HG03159 (cell line): ENCODE measurements around the gene AGRN.
"Not testable (repeated sequence)": the region's sequence is repeated elsewhere in the genome, so short reads cannot be mapped to it uniquely, and the experiment has no call there.

Experiments
- ATAC-seq: cut with Tn5 transposase; IDR thresholded peaks from one replicate; pipeline ENCODE4 v1.9.1; 2021; ENCODE audit warnings: mild to moderate bottlenecking, moderate library complexity; ENCODE audit not compliant: unreplicated experiment

AGRN gene

DNA sequence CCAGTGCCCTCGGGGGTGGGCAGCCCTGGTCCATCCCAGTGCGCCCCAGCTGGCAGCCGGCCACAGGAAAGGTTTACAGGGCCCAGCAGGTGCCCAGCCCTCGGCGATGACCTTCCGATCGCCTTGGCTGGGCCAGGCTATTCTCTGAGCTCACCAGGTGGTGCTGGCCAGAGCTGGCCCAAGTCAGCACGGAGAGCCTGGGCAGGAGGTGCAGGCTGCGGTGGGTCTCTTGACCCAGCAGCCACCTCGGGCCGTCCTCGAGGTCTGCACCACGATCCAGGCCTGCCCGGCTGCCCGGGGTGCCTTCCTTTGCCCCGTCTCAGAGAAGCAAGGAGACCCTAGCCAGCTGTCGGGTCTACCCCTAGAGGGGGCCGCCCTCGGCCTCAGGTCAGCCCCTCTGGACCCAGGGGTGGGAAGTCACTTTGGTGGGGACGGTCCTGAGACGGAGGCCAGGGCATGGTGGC is 38.4 kb upstream of the AGRN start:
- ATAC-seq: no peak

DNA sequence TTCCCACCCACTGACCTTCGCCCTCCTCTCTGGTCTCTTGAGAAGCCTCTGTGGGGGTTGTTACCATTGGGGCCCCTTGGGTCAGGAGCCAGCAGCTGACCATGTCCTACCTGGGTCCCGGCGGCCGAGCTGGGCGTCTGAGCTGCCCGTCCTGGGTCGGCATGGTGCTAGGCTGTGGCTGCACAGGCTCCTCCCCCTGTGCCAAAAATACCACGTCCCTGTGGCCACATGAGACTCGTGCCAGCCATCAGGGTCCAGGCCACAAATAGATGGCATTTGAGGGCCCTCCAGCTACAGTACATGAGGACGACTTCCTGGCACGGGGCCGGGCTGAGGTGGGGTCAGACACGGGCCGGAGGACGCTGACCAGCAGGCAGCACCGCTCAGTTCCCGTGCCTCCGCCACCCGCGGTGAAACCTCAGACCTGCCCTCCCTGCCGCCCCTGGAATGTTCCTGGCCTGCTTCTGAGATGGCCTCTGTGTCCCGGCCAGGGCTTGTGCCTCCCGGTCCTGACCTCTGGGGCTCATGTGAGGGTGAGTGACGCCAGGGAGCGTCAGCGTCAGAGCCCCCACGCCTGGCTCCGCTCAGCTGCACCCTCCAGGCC is 37.9 kb upstream of the AGRN start, which contains the start of gene PERM1:
TSS of gene PERM1 (minus strand) at position 139 of the 604 bp plus-strand sequence. CDS start 1,064 bp downstream, outside the sequence.
- no peak for ATAC-seq

DNA sequence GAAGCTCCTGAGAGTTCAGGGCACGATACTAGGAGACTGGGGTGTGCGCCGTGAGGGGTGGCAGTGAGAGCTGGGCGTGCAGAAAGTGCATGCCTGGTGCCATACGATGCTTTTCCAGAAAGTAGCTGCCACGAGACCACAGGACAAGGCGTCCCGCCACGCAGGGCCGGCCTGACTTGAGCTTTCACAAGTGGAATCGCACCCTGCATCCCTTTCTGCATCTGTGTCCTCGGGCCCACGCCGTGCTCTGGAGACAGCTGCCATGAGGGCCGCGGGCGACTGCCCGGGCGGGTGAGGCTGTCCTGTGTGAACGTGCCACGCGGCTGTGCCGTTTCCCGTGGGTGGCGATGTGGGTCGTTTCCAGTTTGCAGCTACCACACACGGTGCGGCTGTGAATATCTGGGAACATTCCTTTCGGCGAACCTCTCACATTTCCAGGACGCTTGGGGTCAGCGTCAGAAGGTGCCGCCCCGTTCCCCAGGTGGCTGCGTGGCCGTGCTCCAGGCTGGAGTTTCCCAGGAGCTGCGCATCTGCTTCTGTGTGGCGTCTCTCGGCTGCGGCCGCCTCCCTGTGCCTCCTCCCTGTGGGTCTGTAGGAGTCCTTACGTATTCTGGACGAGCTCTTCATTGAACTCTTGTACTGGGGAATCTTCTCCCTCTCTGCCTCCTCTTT is 37.0 kb upstream of the AGRN start:
- ATAC-seq: no peak

DNA sequence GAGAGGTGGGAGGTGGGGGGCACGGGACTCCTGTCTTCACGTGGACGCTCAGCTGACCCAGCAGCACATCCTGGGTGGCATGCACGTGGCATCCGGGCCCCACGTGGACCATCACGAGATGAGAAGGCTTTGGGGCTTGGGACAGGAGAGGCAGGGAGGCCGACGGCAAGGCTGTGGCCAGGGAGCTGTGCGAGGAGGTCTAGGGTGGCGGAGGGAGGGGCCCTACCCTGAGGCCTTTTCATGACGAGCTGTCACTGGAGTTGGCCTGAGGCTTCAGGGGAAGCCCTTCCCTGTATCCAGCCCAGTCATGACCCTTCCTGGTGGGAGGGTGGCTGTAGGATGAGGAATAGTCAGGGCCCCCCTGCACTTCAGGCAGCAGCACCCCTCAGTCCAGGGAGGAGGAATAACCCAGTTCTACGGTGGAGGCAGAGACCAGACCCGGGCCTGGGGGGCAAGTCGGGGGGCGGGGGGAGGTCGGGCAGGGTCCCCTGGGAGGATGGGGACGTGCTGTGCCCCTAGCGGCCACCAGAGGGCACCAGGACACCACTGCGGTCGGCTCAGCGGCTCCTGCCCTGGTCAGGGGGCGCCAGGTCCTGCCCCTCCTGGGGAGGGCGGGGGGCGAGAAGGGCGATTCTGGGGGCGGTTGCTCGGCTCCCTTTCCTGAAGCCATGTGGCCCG is 36.0 kb upstream of the AGRN start:
- ATAC-seq: no peak

DNA sequence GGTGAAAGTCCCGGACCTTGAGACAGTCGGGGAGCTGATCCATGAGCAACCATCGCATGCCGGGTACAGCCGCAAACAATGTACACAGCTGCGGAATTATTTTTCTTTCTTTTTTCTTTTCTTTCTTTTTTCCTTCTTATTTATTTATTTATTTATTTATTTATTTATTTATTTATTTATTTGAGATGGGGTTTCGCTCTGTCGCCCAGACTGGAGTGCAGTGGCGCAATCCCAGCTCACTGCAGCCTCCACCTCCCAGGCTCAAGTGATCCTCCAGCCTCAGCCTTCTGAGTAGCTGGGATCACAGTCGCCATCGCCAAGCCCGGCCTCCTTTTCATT is 35.5 kb upstream of the AGRN start:
- ATAC-seq: no peak

DNA sequence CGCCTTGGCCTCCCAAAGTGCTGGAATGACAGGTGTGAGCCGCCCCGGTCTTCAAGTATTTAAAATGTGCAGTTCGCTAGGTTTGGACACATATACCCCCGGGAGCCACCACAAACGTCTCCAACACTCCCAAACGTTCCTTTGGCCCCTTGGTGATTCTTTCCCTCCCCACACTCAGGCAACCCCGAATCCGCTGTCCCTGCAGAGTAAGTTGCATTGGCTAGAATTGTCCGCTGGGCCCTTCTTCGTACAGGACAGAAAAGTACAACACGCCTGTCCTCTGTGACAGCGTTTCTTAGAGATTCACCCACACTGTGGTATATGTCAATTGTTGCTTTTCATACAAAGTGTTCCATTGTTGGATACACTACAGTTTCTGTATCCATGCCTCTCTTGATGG is 34.8 kb upstream of the AGRN start:
- ATAC-seq: no peak

DNA sequence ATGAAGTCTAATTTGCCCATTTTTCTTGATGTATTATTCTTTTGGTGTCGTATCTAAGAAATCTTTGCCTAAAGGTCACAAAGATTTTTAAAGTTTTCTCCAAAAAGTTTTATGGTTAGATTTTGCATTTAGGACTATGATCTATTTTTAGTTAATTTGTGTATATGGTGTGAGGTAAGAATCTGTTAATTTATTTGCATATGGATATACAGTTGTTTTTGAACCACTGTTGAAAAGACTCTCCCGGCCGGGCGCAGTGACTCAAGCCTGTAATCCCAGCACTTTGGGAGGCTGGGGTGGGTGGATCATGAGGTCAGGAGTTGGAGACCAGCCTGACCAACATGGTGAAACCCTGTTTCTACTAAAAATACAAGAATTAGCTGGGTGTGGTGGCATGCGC is 31.9 kb upstream of the AGRN start:
- ATAC-seq: not testable (repeated sequence)

DNA sequence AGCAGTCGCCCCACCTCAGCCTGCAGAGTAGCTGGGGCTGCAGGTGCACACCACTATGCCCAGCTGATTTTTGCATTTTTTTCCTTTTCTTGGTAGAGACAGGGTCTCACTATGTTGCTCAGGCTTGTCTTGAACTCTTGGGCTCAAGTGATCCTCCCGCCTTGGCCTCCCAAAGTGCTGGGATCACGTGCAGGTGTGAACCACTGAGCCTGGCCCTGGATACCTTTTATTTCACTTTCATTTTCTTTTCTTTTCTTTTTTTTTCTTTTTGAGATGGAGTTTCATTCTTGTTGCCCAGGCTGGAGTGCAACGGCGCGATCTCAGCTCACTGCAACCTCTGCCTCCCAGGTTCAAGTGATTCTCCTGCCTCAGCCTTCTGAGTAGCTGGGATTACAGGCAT is 28.6 kb upstream of the AGRN start:
- ATAC-seq: not testable (repeated sequence)

DNA sequence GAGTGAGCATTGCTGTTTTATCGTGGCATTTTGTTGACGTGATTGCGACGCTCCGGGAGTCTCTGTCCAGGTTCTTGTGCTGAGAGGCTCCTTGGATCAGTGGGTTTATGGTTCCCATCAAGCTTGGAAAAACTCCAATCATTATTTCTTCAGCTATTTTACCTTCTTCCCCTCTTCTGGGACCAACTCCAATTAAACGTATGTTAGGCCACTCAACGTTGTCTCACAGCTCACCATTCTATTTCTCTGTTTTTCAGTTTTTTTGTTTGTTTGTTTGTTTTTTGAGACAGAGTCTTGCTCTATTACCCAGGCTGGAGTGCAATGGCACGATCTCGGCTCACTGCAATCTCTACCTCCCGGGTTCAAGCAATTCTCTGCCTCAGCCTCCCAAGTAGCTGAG is 28.0 kb upstream of the AGRN start:
- no peak for ATAC-seq

DNA sequence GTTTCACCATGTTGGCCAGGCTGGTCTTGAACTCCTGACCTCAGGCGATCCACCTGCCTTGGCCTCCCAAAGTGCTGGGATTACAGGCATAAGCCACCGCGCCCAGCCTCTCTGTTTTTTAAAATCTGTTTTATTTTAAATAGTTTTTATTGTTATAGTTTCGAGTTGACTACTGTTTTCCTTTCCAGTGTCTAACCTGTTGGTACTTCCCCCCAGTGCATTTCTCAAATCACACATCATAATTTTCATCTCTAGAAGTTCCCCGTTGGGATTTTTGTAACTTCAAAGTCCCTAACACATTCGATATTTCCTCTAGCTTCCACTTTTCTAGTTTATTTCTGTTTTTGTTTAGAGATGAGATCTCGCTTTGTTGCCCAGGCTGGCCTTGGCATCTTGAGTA is 27.6 kb upstream of the AGRN start:
- no peak for ATAC-seq

DNA sequence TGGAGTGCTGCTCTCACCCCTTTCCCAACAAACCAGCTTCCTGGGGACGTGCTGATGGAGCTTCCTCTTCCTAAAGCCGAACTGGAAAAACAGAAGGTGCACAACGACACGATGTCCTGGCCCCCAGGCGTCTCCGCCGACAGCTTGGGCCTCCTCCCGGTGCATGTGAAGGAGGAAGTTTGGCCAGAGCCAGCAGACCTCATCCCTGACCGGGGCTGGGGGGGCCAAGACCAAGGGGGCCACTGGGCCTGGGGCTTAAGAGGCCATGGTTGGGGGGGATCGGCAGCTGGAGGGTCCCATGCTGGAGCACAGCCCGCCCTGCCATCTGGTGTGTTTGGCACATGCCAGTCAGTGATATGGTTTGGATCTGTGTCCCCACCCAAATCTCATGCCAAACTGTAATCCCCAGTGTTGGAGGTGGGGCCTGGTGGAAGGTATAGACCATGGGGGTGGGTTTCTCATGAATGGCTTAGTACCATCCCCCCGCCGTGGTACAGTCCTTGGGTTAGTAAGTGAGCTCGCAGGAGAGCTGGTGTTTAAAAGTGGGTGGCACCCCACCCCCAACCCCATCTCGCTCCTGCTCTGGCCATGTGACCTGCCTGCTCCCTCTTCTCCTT is 26.4 kb upstream of the AGRN start:
- no peak for ATAC-seq

DNA sequence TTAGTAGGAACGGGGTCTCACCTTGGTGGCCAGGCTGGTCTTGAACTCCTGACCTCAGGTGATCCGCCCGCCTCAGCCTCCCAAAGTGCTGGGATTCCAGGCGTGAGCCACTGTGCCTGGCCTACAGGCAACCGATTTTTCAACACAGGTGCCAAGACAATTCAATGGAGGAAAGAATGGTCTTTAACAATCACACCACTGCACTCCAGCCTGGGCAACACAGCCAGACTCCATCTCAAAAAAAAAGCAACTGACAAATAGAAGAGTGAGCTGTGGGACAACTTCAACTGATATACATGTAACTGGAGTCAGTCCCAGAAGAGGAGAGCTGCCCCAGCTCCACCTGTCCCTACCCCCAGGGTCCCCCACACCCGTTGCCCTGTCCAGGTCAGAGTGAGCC is 25.4 kb upstream of the AGRN start:
- ATAC-seq: not testable (repeated sequence)

DNA sequence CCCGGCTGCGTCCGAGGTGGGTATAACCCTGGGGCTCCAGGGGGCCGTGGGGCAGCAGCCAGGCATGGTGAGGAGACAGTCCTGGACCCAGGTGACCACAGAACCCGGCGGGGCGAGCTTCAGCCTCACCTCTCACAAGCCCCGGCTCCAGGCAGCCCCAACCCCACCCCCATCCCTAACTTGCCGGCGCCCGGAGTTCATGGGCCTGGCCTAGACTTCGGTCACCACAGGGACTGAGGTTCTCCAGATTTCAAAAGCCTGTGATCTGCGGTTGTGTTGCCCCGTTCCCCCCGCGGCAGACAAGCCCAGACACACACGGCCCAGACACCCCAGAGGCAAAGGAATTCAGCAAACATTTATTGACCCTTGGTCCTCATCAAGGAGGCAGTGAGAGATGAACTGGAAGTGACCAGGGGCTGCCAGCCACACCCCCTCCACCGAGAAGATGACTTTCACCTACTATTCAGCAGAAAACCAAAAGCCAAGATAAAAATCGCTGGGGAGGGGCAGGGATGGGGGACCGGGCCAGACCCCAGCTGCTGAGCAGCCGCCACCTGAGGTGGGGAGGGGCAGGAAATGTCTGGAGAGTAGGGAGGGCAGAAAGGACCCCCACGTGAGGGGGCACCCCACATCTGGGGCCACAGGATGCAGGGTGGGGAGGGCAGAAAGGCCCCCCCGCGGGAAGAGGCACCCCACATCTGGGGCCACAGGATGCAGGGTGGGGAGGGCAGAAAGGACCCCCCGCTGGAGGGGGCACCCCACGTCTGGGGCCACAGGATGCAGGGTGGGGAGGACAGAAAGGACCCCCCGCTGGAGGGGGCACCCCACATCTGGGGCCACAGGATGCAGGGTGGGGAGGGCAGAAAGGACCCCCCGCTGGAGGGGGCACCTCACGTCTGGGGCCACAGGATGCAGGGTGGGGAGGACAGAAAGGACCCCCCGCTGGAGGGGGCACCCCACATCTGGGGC is 24.0 kb upstream of the AGRN start:
- ATAC-seq: no peak

DNA sequence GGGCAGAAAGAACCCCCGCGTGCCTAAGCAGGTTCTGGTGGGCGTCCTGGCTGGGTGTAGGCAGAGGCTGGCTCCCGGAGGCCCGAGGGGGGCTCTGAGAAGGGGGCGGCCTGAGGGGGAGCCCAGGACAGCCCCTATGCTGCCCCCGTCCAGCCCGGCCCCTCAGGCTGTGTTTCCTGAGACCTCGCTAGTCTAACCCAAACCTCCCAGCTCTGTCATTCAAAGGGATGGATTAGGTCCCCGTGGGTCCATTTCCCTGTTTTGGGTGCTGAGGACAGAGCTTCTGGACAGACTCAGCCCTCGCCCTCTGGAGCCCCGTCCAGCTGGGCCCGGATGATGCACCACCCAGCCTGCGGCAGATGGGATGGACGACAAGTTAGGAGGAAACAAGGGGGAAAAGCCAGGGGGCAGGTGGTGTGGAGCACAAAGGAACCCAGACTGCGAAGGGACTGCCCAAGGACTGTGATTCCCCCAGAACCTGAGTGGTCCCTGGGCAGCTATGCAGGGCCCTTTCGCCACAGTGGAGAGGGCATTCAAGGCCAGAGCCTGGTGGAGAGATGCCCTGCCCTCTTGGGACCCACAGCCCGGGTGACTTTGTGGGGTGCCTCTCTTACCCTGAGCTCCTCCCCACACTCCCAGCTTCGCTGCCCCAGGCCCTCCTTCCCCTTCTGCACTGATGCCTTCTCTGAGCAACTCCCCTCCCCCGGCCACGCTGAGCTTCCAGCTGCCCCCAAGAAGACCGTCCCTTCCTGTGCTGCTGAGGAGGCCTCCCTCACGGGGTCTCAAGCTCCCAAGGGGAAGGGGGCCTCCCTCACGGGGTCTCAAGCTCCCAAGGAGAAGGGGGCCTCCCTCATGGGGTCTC is 22.8 kb upstream of the AGRN start:
- ATAC-seq: no peak

DNA sequence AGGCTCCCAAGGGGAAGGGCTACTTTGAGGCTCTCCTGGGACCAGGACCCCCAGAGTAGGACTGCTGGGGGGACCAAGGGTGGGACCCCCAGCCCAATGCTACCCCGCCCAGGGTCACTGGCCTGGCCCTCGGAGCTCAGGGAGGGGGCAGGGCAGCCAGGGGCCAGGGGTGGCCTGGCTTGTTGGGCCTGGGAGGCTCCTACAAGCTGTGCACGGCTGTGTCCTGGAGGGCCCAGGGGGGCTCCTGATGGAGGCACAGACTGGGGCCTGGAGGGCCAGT is 22.3 kb upstream of the AGRN start:
- ATAC-seq: no peak

DNA sequence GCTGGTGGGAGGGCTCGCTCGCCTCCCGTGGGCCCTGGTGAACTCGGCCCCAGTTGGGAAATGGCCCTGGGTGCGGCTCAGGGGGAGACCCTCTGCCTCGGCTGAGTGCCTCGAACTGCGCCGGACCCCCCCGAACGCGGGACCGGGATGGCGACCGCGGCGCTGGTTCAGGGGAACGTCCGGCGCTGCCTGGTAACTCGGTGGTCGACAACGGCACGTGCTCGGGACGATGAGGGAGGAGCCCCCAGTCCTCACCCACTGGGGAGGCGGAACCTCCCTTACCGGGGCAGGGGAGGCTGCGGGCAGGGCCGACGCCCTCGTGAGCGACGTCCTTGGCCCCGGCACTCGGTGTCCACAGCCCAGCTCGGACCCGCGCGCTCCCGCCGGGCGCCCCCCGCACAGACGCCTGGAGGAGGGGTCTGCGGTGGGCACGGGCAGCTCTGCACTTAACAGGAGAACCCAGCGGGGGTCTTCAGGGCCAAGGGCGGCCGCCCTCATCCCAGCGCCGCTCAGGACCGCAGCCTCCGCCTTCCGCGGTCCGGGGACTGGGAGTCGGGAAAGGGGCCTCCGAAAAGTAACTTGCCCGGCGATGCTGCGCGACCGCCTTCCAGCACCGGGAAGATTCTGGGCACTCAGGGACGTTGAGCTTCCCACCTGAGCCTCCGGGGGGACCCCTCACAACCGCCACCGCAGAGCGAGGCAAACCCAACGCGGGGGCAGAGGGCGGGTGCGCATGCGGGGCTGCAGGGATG is 21.8 kb upstream of the AGRN start:
- no peak for ATAC-seq

DNA sequence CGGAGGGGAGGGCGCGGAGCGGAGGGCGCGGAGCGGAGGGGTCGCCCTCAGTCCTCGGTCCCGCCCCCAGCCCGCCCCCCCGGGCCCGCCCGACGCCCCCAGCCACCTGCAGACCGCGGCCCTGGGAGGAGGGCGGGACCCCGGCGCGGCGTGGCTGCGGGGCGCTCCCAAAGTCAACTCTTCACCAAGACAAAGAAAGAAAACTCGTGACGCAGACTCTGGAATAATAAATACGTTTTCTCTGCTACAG is 21.2 kb upstream of the AGRN start:
- no peak for ATAC-seq

DNA sequence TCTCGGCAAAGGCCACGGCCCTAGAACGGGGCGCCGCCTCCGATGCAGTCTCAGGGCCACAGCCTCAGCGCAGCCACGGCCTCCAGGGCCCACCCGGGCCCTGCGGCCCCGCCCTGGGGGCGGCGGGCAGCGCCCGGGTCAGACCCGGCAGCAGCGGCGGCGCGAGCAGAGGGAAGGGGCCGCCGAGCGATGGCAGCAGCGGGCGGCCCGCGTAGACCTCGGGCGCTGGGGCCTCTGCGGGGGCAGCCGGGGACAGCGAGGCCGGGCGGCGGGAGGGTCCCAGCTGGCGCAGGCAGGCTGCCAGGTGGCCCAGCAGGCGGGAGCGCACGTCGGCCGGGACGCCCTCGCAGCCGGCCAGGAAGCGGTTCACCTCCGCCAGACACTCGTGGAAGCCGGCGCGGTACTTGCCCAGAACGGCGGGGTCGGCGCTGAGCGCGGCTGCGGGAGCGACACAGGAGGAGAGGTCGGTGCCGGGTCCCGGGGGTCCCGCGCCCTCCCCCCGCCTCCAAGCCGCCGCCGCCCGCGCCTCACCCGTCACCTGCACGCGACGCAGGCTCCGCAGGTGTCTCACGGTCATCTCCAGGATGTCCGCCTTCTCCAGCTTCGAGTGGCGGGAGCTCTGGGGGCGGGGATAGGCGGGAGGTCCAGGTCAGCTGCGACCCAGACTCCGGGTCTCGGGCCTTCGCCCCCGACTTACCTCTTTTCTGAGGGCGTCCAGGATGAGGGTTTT is 20.8 kb upstream of the AGRN start:
- no peak for ATAC-seq
